ENCODE data around the gene ALDH1A2. TPM values are rescaled to one million over a fixed set of nuclear protein-coding genes. Genes with fewer than 3 reads are reported as not detected.

Gene ALDH1A2
- total and polyA plus RNA-seq, 11 donors, result 1.9 to 63.3 (median 6.8) TPM

- peaks cover 0 to 7% (median under 1%) of the 10 kb centered on the region in 12 donors for H3K4me1 ChIP-seq
- peaks cover 0 to 35% (median 3%) of the 10 kb centered on the region in 9 donors for H3K27me3 ChIP-seq
- peak in 1 of 4 donors; percentile 44 for ATAC-seq
- no peaks in the 10 kb centered on the region for H3K9me3 ChIP-seq
- no peaks in the 10 kb centered on the region for H3K36me3 ChIP-seq
- intact Hi-C loops (cut with DNase I), result loop anchor here in 7 of 10 donors (1.0 to 10.0 kb wide), 8 partner anchors 114 to 514 kb away; no protein-coding TSS in a partner anchor
- DNase-seq, result peak; percentile 44 to 77 (median 53)
- no peak overlapping the region for H3K4me3 ChIP-seq
- no peak overlapping the region for H3K27ac ChIP-seq
- TF ChIP-seq POLR2A (IDR thresholded peaks at IDR 0.05) (no peak), CTCF (IDR thresholded peaks at IDR 0.05) (peak; percentile 88 to 98 (median 94))
- WGBS, 4 donors, result 31 to 34% (median 33%) methylated on average over 7 of the region's 7 CpGs
Observed at GRCh38 chr15:58070801-58071418, 5.4 kb upstream of the ALDH1A2 start.

- Histone ChIP-seq H3K36me3 (no peaks in the 10 kb centered on the region), H3K27ac (no peak overlapping the region), H3K4me1 (peaks cover 0 to 17% (median 1%) of the 10 kb centered on the region in 12 donors), H3K27me3 (peaks cover 6 to 43% (median 22%) of the 10 kb centered on the region in 9 donors), H3K9me3 (no peaks in the 10 kb centered on the region), H3K4me3 (no peak overlapping the region)
- TF ChIP-seq POLR2A (IDR thresholded peaks at IDR 0.05) (no peak), CTCF (IDR thresholded peaks at IDR 0.05) (no peak)
- WGBS, 4 donors, result 94 to 97% (median 96%) methylated on average over 5 of the region's 5 CpGs
- DNase-seq (no peak), ATAC-seq (no peak)
- intact Hi-C loops (cut with DNase I), result loop anchor here in 8 of 10 donors (5.0 to 10.0 kb wide), 5 partner anchors 202 to 514 kb away; no protein-coding TSS in a partner anchor
Observed at GRCh38 chr15:58069008-58069407, 3.5 kb upstream of the ALDH1A2 start.

GRCh38 chr15:58066042-58066867 lies 744 bp upstream of the ALDH1A2 start:
- no peaks in the 10 kb centered on the region for H3K36me3 ChIP-seq
- peaks cover 6 to 66% (median 32%) of the 10 kb centered on the region in 9 donors for H3K27me3 ChIP-seq
- ATAC-seq, result peak; percentile 74 to 97 (median 94)
- peak; percentile 66 to 88 (median 74) for DNase-seq
- H3K9me3 ChIP-seq, result no peaks in the 10 kb centered on the region
- H3K27ac ChIP-seq, result peak overlapping the region in 8 of 12 donors; percentile 28 to 86 (median 76)
- WGBS, 4 donors, result 6 to 11% (median 8%) methylated on average over 30 to 59 of the region's 59 CpGs
- intact Hi-C loops (cut with DNase I), result loop anchor here (1.0 to 10.0 kb wide), 10 partner anchors 19 to 511 kb away; no protein-coding TSS in a partner anchor
- peak overlapping the region; percentile 39 to 73 (median 62) for H3K4me3 ChIP-seq
- peaks cover 0 to 17% (median 1%) of the 10 kb centered on the region in 12 donors for H3K4me1 ChIP-seq
- peak; percentile 83 to 97 (median 88) for TF ChIP-seq CTCF (IDR thresholded peaks at IDR 0.05)
- TF ChIP-seq POLR2A (IDR thresholded peaks at IDR 0.05), result no peak
